ENCODE measurements around the gene SBF2.
"Not testable (repeated sequence)": the region's sequence is repeated elsewhere in the genome, so short reads cannot be mapped to it uniquely, and the experiment has no call there.

SBF2 gene

DNA sequence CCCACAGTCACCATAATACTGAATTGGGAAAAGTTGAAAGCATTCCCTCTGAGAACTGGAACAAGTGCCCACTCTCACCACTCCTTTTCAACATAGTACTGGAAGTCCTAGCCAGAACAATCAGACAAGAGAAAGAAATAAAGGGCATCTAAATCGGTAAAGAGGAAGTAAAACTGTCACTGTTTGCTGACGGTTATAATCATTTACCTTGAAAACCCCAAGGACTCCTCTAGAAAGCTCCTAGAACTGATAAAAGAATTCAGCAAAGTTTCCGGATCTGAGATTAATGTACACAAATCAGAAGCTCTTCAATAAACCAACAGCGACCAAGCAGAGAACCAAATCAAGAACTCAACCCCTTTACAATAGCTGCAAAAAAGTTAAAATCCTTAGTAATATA is 306.7 kb downstream of the SBF2 start:
- not testable (repeated sequence) for DNase-seq

DNA sequence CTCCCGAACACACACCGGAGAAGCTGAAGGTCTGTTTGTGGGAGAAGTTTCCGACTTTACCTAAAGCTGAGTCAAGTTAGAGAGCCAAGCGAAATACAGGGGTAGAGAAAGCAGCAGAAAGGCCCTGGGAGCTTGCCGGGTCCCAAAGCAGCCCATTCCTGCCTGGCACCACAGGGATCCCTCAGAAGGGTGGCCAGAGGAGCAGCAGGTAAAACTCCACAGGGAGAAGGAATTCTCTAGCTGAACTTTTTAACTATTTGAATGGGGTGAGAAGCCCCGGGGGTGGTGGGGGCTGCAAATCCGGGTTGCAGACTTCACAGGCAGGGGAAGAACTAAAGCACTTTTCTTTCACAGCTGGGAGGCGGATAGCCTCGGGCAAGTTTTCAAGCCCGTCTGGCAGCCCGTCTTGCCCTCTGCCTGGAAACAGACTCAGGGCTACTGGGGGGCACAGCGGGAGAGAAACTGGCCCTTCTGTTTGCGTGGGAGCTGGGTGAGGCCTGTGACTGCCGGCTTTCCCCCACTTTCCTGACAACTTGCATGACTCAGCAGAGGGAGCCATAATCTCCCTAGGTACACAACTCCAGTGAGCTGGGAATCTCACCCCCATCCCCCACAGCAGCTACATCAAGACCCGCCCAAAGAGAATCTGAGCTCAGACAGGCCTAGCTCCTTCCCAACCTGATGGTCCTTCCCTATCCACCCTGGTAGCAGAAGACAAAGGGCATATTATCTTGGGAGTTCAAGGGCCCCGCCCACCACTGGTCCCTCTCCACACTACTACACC is 311.0 kb downstream of the SBF2 start:
- no peak for DNase-seq

DNA sequence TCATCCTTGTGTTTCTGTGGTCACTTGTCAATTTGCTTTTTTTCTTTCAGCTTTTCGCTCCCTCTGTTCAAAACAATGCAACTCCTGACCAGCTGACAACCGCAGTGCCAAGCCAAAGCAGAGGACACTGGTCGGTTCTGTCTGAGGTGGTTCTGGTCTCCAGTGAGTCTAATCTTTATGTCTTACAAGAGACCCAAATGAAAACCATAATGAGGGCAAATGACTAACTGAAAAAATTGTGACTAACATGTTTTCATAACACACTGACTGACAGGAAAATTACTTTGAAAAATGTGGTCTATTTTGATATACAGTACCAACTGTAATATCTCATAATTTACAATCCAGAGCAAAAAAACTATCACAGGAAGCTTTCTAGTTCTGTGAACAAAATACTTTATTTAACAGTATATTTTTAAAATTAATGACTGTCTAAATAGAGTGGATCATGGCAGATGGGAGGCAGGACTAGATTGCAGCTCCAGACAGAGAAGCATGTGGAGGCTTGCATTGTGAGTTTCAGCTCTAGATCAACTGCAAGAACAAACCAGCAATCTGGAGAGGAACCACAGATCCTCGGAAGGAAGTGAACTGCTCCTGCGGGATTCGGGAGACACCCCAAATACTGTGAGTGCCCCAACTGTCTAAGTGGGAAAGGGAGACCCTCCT is 311.8 kb downstream of the SBF2 start:
- no peak for DNase-seq

DNA sequence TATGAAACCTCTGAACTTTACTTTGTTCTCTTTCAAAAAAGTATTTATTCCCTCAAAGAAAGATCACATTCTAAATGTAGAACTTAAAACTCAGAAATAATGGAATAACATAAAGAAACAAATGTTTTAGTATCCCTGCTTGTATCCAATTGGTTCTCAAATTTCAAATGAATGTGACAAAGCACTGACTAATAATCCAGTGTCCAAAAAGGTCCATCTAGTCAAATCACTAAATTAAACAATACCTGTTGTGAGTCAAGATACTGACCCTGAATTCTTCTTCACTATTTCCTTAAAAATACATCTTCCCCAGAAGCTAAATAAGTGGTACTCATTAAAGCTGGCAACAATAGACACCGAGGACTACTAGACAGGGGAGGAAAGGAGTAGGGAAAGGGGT is 313.1 kb downstream of the SBF2 start:
- DNase-seq: no peak

- DNase-seq: no peak
Observed at GRCh38 chr11:9977554-9977953, 316.5 kb downstream of the SBF2 start.

DNA sequence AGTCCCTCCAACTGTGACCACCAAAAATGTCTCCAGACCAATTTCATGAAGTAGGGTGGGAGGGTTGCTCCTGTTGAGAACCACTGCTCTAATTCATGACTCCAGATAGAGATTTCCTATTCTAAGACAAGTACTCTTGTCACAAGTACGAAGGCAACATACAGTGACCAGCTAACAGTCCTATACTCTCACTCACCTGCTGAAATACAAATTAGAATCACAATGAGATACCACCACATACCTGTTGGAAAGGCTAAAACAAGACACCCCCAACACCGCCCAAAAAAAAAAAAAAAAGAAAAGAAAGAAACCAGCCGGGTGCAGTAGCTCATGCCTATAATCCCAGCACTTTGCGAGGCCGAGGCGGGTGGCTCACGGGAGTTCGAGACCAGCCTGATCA is 319.6 kb downstream of the SBF2 start:
- no peak for DNase-seq

DNA sequence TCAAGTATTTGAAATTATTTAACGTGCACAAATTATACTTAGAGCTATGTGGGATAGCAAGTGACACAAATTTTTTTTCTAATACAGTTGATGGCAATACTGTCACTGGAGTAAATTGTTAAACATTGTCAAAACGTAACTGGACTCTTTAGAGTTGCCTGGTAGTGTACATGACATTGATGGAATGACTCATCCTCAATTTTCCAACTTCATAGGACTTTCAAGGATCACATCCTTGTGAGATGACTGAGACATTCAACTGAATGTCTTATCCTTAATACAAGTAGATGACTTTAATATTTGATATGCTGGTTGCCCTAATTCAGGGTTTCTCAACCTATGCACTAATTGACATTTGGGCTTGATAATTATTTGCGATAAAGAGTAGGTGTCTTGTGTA is 320.1 kb downstream of the SBF2 start:
- DNase-seq: no peak

DNA sequence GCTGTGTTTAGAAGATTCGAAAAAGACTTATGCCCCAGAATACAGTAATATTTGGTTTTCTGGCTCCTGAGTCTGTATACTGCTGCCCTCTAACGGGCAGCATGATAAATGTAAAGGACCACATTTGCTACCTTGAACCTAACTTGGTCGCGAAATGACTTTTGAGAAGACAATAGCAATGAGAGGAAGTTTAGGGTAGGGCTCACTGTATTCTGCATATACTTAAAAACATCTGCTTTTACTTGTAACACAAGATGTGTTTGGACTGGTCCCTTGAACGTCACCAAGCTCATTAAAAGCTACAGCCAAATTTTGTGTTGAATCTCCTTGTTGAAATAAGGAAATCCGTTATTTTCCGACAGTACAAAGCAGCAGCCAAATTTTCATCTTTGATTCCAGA is 321.0 kb downstream of the SBF2 start:
- peak; percentile 20 to 44 for DNase-seq

DNA sequence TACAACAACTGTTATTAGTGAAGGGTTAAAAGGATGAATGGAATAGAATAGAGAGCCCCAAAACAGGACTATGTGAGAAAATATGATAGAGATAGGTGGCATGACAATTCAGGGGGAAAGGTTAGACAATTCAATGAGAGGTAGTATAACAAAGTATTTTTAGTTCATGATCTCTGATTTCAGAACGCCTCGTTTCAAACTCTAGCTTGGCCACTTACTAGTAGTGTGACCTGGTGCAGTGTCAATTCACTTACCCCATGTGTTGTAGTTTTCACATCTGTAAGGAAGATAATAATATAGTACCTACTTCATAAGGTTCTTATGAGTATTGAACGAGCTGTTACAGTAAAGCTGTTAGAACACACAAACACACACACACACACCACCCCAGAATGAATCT is 322.1 kb downstream of the SBF2 start:
- no peak for DNase-seq

- no peak for DNase-seq
Observed at GRCh38 chr11:9969068-9969467, 325.0 kb downstream of the SBF2 start.

DNA sequence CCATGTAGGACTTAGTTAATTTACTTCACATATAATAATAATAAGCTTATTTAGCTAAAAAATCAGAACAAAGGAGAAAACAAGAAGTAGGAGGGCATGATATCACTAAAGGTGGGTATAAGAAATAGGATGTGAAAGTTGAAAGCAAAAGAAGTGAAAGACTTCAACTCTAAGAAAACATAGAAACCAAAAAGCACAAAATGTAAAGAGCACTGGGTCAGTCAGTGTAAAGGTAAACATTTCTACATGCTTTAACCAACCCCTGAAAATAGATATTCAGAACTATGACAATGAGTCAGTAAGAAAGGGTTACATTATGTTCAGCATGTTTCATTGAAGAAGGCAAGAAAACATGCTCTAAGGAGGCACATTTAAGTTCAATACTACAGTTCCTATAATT is 331.3 kb downstream of the SBF2 start:
- DNase-seq: no peak

- DNase-seq: no peak
Observed at GRCh38 chr11:9957072-9957471, 336.9 kb downstream of the SBF2 start.

- no peak for DNase-seq
Observed at GRCh38 chr11:9956483-9956882, 337.5 kb downstream of the SBF2 start.

GRCh38 chr11:9955391-9955790 is 338.6 kb downstream of the SBF2 start:
- no peak for DNase-seq

DNA sequence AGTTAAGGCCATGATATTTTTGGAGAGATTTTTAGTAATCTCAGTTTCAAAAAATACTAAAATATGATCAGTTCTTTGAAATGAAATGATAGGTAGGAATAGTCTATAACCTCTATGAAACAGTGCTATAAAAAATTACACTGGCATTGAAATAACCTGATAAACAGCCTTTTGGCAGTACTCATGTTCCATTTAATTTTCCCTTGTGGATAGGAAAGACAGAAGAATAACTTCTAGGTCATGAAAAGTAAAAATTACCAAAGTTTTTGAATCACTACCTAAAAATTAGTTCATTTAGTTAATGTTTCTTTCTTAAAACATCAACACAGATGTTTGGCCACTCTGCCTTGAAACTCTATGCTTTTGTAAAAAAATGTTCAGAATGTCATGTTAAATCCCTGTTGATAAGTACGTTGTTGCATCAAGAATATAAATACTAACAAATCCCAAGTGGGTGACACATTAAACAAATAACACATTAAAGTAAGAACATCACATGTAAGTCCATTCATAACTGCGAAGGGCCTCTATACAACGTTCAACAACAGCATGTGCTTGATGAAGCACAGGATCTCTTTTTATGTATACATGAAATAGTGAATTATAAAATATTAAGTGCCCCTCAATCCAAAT is 339.9 kb downstream of the SBF2 start:
- no peak for DNase-seq

DNA sequence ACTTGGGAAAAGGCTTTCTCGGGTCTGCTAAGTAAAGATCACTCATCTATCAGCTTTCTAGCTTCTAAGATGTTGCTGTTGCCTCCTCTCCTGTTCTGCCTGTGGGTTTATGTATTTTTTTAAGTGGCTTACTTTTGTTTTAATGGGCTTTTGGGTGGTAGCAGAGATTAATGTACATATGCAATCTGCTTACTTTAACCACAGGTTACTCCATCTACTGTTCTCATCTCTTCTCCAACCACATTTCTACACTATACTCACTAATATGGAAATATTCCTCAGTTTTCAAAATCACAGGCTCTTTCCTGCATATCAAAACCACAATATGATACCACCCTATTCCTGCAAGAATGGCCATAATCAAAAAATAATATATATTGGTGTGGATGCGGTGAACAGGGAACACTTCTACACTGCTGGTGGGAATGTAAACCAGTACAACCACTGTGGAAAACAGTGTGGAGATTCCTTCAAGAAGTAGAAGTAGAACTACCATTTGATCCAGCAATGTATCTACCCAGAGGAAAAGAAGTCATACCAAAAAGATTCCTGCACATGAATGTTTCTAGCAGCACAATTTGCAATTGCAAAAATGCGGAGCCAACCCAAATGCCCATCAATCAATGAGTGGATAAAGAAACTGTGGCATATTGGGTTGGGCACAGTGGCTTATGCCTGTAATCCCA is 341.4 kb downstream of the SBF2 start:
- DNase-seq: no peak

DNA sequence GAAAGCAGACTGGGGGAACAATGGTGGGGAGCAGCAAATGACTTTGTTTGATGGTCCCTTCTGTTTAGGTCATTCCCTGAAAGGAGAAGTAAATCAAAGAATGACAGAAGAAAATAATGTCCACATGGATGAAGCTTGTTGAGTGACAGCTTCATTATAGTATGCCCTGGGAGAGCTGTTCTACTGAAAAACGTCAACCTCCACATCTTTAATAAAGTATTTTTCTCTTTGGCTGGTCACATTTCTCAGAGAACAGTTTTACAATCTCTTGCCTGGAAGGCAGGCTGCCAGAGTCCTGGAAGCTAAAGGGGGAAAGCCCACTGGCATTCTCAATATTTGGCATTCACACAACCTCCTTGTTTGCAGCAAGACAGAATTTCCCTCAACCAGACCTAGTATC is 342.2 kb downstream of the SBF2 start:
- DNase-seq: no peak

DNA sequence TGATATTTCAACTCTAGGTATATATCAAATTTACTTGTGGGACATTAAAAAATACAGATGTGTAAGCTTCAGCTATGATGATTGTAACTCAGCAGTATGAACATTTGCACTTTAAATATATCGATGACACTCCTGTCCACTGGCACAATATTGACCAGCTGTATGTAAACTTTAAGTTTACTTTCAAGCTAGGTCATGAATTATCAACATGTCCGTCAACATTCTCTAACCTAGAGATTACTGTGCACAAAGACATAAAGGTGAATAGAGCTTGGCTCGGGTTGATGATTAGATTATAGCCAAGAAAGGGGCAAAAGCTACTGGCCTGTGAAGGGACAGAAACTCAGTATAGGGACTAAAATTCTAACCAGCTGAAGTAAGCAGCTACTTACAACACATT is 343.6 kb downstream of the SBF2 start:
- DNase-seq: no peak

DNA sequence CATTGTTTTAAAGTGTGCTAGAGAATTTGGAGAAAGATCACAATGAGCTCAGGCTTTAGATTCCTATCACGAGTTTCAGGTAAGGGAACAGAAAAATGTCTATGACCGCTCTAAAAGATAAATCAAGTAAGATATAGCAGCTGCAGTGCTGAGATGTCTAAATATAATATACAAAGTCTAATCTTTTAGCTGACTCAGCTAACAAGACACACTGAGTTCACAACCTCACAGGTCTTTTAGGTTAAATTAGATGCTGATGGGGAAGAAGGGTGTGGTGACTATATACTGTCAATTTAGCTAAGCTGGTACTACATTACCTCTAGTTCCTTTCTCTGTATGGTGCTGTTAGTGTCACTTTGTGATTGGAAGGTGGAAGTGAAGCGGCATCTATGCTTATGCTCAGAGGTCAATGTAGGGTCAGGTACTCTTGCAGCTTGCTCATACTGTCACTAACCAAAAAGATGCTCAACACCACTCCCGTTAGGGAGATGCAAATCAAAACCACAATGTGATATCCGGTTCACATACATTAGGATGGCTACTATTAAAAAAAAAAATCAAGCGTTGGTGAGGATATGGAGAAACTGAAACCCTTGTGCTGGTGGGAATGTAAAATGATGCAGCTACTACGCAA is 346.7 kb downstream of the SBF2 start:
- DNase-seq: no peak

- not testable (repeated sequence) for DNase-seq
Observed at GRCh38 chr11:9945680-9946079, 348.3 kb downstream of the SBF2 start.

DNA sequence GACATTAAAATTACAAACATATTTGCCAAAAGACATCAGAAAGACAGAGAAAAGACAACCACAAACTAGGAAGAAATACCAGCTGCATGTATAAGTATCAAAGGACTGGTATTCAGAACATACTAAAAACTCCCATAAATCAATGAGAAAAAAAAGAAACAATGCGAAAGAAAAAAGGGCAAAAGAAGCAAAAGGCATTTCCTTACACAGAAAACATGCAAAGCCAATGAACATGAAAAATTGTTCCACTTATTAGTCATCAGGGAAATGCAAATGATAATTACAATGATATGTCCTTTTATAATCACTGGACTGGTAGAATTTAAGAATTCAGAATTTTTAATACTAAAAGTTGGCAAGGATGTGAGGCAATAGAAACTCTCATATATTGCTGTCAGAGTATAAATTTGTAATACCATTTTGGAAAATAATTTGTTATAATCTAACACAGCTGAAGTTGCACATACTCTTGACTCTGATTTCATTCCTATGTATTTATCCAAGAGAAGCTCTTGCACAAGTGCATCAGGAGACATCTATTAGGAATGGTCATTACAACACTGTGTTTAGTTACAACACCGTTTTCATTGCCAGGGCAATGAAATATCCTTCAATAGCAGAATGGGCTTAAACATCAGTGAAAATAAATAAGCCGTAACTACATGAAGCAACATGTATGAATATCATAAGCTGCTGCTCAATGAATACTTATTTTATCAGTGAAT is 350.5 kb downstream of the SBF2 start:
- DNase-seq: no peak

- DNase-seq: no peak
Observed at GRCh38 chr11:9941991-9942390, 352.0 kb downstream of the SBF2 start.

All from CD4-positive, alpha-beta T cell treated with Interleukin-1 beta for 1 hour (primary cell).